Thymus (tissue), 11 donors: ENCODE results near the gene SLC66A2. TPM values are rescaled to one million over a fixed set of nuclear protein-coding genes. Genes with fewer than 3 reads are reported as not detected.

ENCODE experiments used
- DNase-seq, 9 donors: peaks; one replicate each; pipeline ENCODE4 v3.0.0-alpha.2; 2013; ENCODE audit warnings: low spot score in 9 of 9, low read depth in 6 of 9, missing footprints in 1 of 9
- H3K27ac ChIP-seq, 2 donors: one replicate each; pipeline ENCODE4 v1.5.1; 2013; ENCODE audit warnings: control low read depth in 1 of 2, low read depth in 1 of 2, low read length in 1 of 2, mild to moderate bottlenecking in 1 of 2, moderate library complexity in 1 of 2
- H3K27me3 ChIP-seq, 2 donors: one replicate each; pipeline ENCODE4 v1.5.1; 2013; ENCODE audit warnings: low read length in 1 of 2; ENCODE audit not compliant: control insufficient read depth in 2 of 2, insufficient read depth in 1 of 2
- H3K36me3 ChIP-seq, 2 donors: one replicate each; pipeline ENCODE4 v1.5.1; 2013; ENCODE audit warnings: low read length in 1 of 2, mild to moderate bottlenecking in 1 of 2, moderate library complexity in 1 of 2; ENCODE audit not compliant: control insufficient read depth in 2 of 2, insufficient read depth in 2 of 2
- H3K4me1 ChIP-seq, 2 donors: one replicate each; pipeline ENCODE4 v1.5.1; 2013; ENCODE audit warnings: low read length in 2 of 2; ENCODE audit not compliant: control insufficient read depth in 2 of 2, insufficient read depth in 2 of 2
- H3K4me3 ChIP-seq, 2 donors: one replicate each; pipeline ENCODE4 v1.5.1; 2013; ENCODE audit warnings: low read length in 2 of 2, control low read depth in 1 of 2, mild to moderate bottlenecking in 1 of 2
- H3K9me3 ChIP-seq, 2 donors: one replicate each; pipeline ENCODE4 v1.5.1; 2013; ENCODE audit warnings: low read length in 1 of 2, mild to moderate bottlenecking in 1 of 2; ENCODE audit not compliant: control insufficient read depth in 2 of 2, insufficient read depth in 1 of 2
- WGBS: extraction: QIAGEN DNeasy Blood & Tissue Kit; methylation state at CpG from one replicate; pipeline ENCODE4 v1.1.7; 2013; 5-methylcytosine and 5-hydroxymethylcytosine counted together
- polyA plus RNA-seq: library from polyadenylated mRNA; stranded (reverse); fragments of 200-250 nt; gene quantifications from one replicate; pipeline ENCODE4 v1.2.3, GENCODE V29; 2013
- total RNA-seq: library from RNA; stranded (reverse); fragments of 120-200 nt; gene quantifications from one replicate; pipeline ENCODE4 v1.2.4, GENCODE V29; 2013
- donor health status: healthy.

SLC66A2 gene
- total and polyA plus RNA-seq, 2 donors, result 19.9 to 91.3 TPM

GRCh38 chr18:79956276-79956675 lies 4.8 kb upstream of the SLC66A2 start:
- Histone ChIP-seq H3K9me3 (no peaks in the 10 kb centered on the region), H3K36me3 (no peaks in the 10 kb centered on the region), H3K27me3 (peaks cover 12 to 32% of the 10 kb centered on the region in 2 donors), H3K4me1 (peaks cover 10 to 14% of the 10 kb centered on the region in 2 donors), H3K4me3 (no peak overlapping the region), H3K27ac (no peak overlapping the region)
- no peak for DNase-seq
- 91% methylated on average over 2 of the region's 2 CpGs for WGBS

- H3K36me3 ChIP-seq, result no peaks in the 10 kb centered on the region
- peaks cover 12 to 33% of the 10 kb centered on the region in 2 donors for H3K27me3 ChIP-seq
- DNase-seq, result no peak
- WGBS, result 96% methylated on average over 12 of the region's 12 CpGs
- peaks cover 11 to 12% of the 10 kb centered on the region in 2 donors for H3K4me1 ChIP-seq
- H3K27ac ChIP-seq, result no peak overlapping the region
- H3K4me3 ChIP-seq, result no peak overlapping the region
- no peaks in the 10 kb centered on the region for H3K9me3 ChIP-seq
Measured at GRCh38 chr18:79955302-79956075, 4.0 kb upstream of the SLC66A2 start.

- WGBS, result 93% methylated on average over 5 of the region's 5 CpGs
- no peaks in the 10 kb centered on the region for H3K9me3 ChIP-seq
- DNase-seq, result no peak
- H3K27me3 ChIP-seq, result peaks cover 12 to 35% of the 10 kb centered on the region in 2 donors
- H3K4me3 ChIP-seq, result no peak overlapping the region
- no peak overlapping the region for H3K27ac ChIP-seq
- H3K4me1 ChIP-seq, result peaks cover 12 to 15% of the 10 kb centered on the region in 2 donors
- H3K36me3 ChIP-seq, result no peaks in the 10 kb centered on the region
Measured at GRCh38 chr18:79954791-79955190, 3.3 kb upstream of the SLC66A2 start.

GRCh38 chr18:79953971-79954651 lies 2.7 kb upstream of the SLC66A2 start:
- H3K4me3 ChIP-seq, result no peak overlapping the region
- no peak for DNase-seq
- peaks cover 0 to under 1% of the 10 kb centered on the region in 2 donors for H3K36me3 ChIP-seq
- H3K9me3 ChIP-seq, result no peaks in the 10 kb centered on the region
- no peak overlapping the region for H3K27ac ChIP-seq
- H3K27me3 ChIP-seq, result peaks cover 12 to 35% of the 10 kb centered on the region in 2 donors
- H3K4me1 ChIP-seq, result peaks cover 12 to 14% of the 10 kb centered on the region in 2 donors
- 98% methylated on average over 10 of the region's 10 CpGs for WGBS

GRCh38 chr18:79952996-79953559 lies 1.6 kb upstream of the SLC66A2 start:
- H3K9me3 ChIP-seq, result no peaks in the 10 kb centered on the region
- peaks cover 4 to 11% of the 10 kb centered on the region in 2 donors for H3K36me3 ChIP-seq
- H3K27me3 ChIP-seq, result peaks cover 12 to 35% of the 10 kb centered on the region in 2 donors
- H3K4me1 ChIP-seq, result peaks cover 15 to 19% of the 10 kb centered on the region in 2 donors
- WGBS, result 93% methylated on average over 24 of the region's 24 CpGs
- no peak for DNase-seq
- no peak overlapping the region for H3K4me3 ChIP-seq
- H3K27ac ChIP-seq, result no peak overlapping the region

- Histone ChIP-seq H3K4me3 (peak overlapping the region in 1 of 2 donors; percentile 90), H3K9me3 (no peaks in the 10 kb centered on the region), H3K4me1 (peaks cover 15 to 19% of the 10 kb centered on the region in 2 donors), H3K36me3 (peaks cover 4 to 16% of the 10 kb centered on the region in 2 donors), H3K27me3 (peaks cover 12 to 35% of the 10 kb centered on the region in 2 donors), H3K27ac (no peak overlapping the region)
- WGBS, result 35% methylated on average over 43 of the region's 43 CpGs
- DNase-seq, result no peak
Measured at GRCh38 chr18:79952456-79952995, 1.1 kb upstream of the SLC66A2 start.

- H3K27me3 ChIP-seq, result peaks cover 12 to 35% of the 10 kb centered on the region in 2 donors
- H3K4me1 ChIP-seq, result peaks cover 15 to 19% of the 10 kb centered on the region in 2 donors
- peak in 1 of 9 donors; percentile 38 for DNase-seq
- H3K36me3 ChIP-seq, result peaks cover 4 to 22% of the 10 kb centered on the region in 2 donors
- WGBS, result 5% methylated on average over 81 of the region's 81 CpGs
- H3K27ac ChIP-seq, result peak overlapping the region in 1 of 2 donors; percentile 74
- H3K4me3 ChIP-seq, result peak overlapping the region; percentile 51 to 90
- H3K9me3 ChIP-seq, result no peaks in the 10 kb centered on the region
Measured at GRCh38 chr18:79950515-79951341, 725 bp downstream of the SLC66A2 start.

- H3K36me3 ChIP-seq, result peaks cover 4 to 22% of the 10 kb centered on the region in 2 donors
- H3K4me1 ChIP-seq, result peaks cover 18 to 26% of the 10 kb centered on the region in 2 donors
- H3K4me3 ChIP-seq, result peak overlapping the region; percentile 51 to 90
- peaks cover 12 to 35% of the 10 kb centered on the region in 2 donors for H3K27me3 ChIP-seq
- H3K27ac ChIP-seq, result peak overlapping the region in 1 of 2 donors; percentile 42
- 42% methylated on average over 12 of the region's 12 CpGs for WGBS
- peak in 1 of 9 donors; percentile 35 for DNase-seq
- H3K9me3 ChIP-seq, result no peaks in the 10 kb centered on the region
Measured at GRCh38 chr18:79949697-79950487, 1.6 kb downstream of the SLC66A2 start.
